GM12864 (cell line): Measurements from ENCODE around the gene BCAS3.

Experiments used
- DNase-seq: peaks from one replicate; pipeline ENCODE4 v3.0.0-alpha.2; 2011; ENCODE audit warnings: low read depth
- H3K4me3 ChIP-seq: 2 replicates; pipeline ENCODE4 v1.5.1; 2011; ENCODE audit warnings: mild to moderate bottlenecking, low read depth, low read length, control low read depth
- TF ChIP-seq, protein P1 (sequence below): IDR thresholded peaks from 2 replicates; pipeline ENCODE4 v1.5.1; 2011; ENCODE audit warnings: low read depth, mild to moderate bottlenecking, moderate library complexity, low read length, control low read depth, inconsistent platforms; ENCODE audit errors: missing control alignments

Gene BCAS3

DNA sequence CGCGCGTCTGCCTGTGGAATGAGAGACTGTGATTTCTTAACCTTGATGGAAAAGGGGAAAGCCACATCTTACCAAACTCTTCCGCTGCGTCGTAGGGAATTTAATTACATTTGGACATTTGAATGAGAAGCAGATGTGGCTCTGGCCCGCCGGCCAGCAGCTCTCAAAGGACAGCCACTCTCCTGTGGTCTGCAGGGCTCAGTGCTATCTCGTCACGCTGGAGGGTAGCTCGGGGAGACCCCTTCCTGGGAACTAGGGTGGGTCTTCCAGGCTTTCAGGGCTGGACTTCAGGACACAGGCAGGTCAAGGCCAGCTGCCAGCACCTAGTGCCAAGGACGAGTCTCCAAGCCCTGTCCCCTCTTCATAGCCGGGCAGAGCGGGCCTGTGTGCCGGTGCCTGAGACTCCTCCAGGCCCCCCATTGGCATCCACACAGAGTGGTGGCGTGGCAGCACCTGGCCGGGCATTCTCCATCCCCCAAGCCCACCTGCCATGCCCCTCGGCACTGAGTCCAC is 706.1 kb downstream of the BCAS3 start:
- TF ChIP-seq, protein P1, sequence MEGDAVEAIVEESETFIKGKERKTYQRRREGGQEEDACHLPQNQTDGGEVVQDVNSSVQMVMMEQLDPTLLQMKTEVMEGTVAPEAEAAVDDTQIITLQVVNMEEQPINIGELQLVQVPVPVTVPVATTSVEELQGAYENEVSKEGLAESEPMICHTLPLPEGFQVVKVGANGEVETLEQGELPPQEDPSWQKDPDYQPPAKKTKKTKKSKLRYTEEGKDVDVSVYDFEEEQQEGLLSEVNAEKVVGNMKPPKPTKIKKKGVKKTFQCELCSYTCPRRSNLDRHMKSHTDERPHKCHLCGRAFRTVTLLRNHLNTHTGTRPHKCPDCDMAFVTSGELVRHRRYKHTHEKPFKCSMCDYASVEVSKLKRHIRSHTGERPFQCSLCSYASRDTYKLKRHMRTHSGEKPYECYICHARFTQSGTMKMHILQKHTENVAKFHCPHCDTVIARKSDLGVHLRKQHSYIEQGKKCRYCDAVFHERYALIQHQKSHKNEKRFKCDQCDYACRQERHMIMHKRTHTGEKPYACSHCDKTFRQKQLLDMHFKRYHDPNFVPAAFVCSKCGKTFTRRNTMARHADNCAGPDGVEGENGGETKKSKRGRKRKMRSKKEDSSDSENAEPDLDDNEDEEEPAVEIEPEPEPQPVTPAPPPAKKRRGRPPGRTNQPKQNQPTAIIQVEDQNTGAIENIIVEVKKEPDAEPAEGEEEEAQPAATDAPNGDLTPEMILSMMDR: no peak
- no peak overlapping the region for H3K4me3 ChIP-seq
- DNase-seq: no peak

DNA sequence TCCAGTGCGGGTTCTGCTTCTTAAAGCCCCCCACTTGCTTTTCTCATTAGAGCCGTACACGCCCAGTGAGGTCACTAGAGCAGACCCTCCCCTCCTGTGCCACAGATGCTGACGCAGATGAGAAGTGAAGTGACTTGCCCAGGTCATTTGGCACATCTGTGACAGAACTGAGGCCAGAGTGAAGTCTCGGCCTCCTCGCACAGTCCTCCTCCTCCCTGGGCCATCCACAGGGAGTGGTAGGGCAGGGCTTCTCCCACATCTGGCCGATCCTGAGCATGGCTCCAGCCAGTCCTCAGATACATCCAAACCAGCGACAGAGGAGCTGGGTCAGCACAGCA is 706.7 kb downstream of the BCAS3 start:
- DNase-seq: no peak
- H3K4me3 ChIP-seq: no peak overlapping the region
- TF ChIP-seq, protein P1: no peak

DNA sequence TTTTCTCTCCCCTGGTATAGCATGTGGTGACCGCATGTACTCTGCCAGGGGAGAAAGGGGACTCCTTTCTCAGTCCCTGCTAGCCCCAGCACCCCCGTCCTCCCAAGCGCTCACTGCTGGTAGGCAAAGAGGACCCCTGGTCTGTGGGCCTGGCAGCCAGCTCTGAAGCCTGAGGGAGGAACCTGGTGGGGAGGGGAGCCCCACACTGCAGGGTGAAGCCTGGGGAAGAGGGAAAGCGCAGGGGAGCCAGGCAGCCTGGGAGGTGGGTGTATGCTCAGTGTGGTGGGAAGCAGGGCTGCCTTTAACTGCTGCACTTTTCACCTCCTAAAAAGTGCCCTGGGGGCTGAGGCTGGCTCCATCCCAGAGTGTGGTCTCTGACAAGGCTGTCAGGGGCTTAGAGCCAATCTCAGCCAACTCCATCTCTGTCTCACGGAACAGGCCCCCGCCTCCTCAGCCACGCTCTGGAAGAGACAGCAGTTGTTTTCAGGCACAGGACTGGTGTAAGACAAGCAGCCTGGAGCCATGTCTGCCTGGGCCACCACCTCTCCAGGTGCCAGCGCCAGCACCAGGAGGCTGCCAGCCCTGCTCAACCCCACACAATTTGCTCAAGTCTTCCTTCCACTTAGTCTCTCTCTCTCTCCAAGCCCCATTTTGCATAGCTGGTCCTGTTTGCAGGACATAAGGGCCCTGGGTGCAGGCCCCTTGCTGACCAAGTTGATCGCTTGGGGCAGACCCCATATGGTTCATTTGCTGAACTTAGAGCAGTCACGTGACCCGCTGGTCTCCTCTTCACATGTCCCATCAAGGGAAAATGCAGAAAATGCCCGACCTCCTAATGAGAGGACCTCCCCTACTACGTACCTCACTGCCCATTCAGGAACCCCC is 707.3 kb downstream of the BCAS3 start:
- no peak overlapping the region for H3K4me3 ChIP-seq
- no peak for DNase-seq
- TF ChIP-seq, protein P1: no peak

DNA sequence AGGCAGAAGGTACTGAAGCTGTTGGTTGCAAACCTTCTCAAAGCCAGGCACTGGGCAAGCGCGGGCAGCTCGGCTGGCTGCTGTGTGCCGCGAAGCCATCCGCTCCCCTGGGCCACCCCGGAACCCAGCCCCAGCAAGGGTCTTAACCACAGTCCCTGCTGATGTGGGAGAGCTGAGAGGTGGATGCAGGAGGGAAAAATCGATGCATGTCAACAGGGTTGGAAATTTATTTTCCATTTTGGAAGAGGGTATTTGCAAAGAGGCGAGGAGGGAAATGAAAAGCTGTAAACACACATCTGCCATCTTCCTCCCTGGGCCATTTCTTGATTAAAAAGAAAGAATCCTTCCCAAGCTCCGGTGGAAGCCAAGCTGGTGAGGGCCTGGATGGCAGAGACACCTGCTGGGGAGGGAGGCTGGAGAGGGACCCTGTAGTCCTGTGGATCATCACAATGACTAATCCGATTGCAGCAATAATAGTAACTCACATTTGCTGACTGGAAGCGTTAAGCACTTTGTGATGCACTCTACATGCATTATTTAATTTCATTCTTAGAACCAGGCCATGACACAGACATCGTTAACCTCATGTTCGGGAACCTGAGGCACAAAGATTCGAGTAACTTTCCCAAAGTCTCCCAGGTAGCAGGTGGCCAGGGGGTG is 708.1 kb downstream of the BCAS3 start:
- H3K4me3 ChIP-seq: no peak overlapping the region
- TF ChIP-seq, protein P1: no peak
- no peak for DNase-seq

DNA sequence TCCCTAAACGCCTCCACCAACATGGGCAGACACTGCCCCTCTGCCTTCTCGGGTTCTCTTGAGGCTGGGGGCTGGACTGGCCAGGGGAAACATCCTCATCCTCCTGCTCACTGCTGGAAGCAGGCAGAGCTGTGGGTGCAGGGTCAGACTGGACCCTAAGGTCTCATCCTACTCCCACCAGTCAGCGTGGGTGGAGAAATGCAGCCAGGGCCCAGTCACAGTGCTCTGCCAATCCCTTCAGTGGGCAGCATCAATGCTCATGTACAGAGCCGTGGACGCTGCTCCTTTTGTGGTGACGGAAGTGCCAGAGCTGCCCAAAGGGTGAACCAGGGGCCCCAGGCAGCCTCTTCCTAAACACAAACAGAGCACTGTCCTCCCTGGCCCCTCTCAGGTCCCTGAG is 708.6 kb downstream of the BCAS3 start:
- DNase-seq: no peak
- no peak overlapping the region for H3K4me3 ChIP-seq
- TF ChIP-seq, protein P1: no peak

DNA sequence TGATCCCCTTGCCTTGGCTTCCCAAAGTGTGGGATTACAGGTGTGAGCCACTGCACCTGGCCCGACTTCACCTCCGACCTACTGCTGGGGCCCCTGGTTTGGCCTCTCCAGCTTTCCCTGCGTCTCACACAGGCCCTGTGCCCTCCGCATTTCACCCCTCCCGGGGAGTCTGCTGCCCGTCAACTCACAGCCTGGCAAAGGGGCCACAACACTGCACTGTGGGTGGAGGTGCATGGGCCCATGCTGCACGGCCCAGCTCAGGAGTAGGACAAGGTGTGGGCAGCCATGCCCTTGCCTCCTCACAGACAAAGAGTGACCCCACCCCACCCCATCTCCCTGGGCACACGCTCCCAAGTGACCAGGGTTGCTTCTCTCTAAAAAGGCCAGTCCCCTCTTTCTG is 709.4 kb downstream of the BCAS3 start:
- DNase-seq: no peak
- TF ChIP-seq, protein P1: no peak
- H3K4me3 ChIP-seq: no peak overlapping the region
